WTC11 (cell line): ENCODE results near the gene TMEM179. TPM values are rescaled to one million over a fixed set of nuclear protein-coding genes. Genes with fewer than 3 reads are reported as not detected.

Source experiments
- ATAC-seq: fragments of 200-7000 bp; cut with Tn5 transposase; 2 replicates; pipeline ENCODE4 v1.10.0; 2021; ENCODE audit warnings: mild to moderate bottlenecking, moderate library complexity
- CTCF ChIA-PET: fragments of 300-600 bp; sonication (Branson Sonifier 250); formaldehyde crosslinking; loops from one replicate; lab custom pipeline; 2021; ENCODE audit warnings: antibody characterized with exemption; lab: Charles Lee
- POLR2A ChIA-PET: fragments of 350-600 bp; sonication (Branson Sonifier 250); formaldehyde crosslinking; loops from one replicate; lab custom pipeline; 2021; ENCODE audit warnings: antibody characterized with exemption; lab: Charles Lee
- DNase-seq: peaks from one replicate; pipeline ENCODE4 v3.0.0; 2021; ENCODE audit warnings: low spot score
- H3K27ac Mint-ChIP-seq: 2 replicates; pipeline ENCODE4 v1.8.0; 2021; ENCODE audit warnings: mixed read lengths
- H3K27me3 Mint-ChIP-seq: 2 replicates; pipeline ENCODE4 v1.8.0; 2021; ENCODE audit warnings: low read depth, mild to moderate bottlenecking, moderate library complexity, mixed read lengths
- H3K36me3 Mint-ChIP-seq: 2 replicates; pipeline ENCODE4 v1.8.0; 2021; ENCODE audit warnings: mixed read lengths
- H3K4me1 Mint-ChIP-seq: 2 replicates; pipeline ENCODE4 v1.8.0; 2022; ENCODE audit warnings: mixed read lengths
- H3K4me3 Mint-ChIP-seq: 2 replicates; pipeline ENCODE4 v1.8.0; 2021; ENCODE audit warnings: mild to moderate bottlenecking, moderate library complexity, mixed read lengths
- H3K9me3 Mint-ChIP-seq: 2 replicates; pipeline ENCODE4 v1.8.0; 2021; ENCODE audit warnings: mixed read lengths
- ELF4 ChIP-seq: sonication (generic); formaldehyde crosslinking; IDR thresholded peaks from 2 replicates; pipeline ENCODE4 v1.8.1; 2022; ENCODE audit warnings: low read depth, mild to moderate bottlenecking, moderate library complexity, missing genetic modification reagents
- EMX1 ChIP-seq: fragments of 250-450 bp; sonication (Bioruptor Pico); IDR thresholded peaks from 2 replicates; pipeline ENCODE4 v1.8.0; 2021; ENCODE audit warnings: mild to moderate bottlenecking
- GABPB1 ChIP-seq: sonication (generic); formaldehyde crosslinking; IDR thresholded peaks from 2 replicates; pipeline ENCODE4 v1.8.1; 2023; ENCODE audit warnings: mild to moderate bottlenecking, missing genetic modification reagents
- JAZF1 ChIP-seq: fragments of 250-450 bp; sonication (Bioruptor Pico); IDR thresholded peaks from 2 replicates; pipeline ENCODE4 v1.9.0; 2021; ENCODE audit warnings: moderate library complexity, mild to moderate bottlenecking, inconsistent platforms
- KAT7 ChIP-seq: sonication (generic); formaldehyde crosslinking; IDR thresholded peaks from 2 replicates; pipeline ENCODE4 v1.8.1; 2023; ENCODE audit warnings: missing genetic modification reagents, mild to moderate bottlenecking, borderline replicate concordance
- NFE2L1 ChIP-seq: sonication (generic); formaldehyde crosslinking; IDR thresholded peaks from 2 replicates; pipeline ENCODE4 v1.8.1; 2023; ENCODE audit warnings: missing genetic modification reagents
- NR2C2 ChIP-seq: sonication (generic); formaldehyde crosslinking; IDR thresholded peaks from 2 replicates; pipeline ENCODE4 v1.8.0; 2022; ENCODE audit warnings: mild to moderate bottlenecking, missing genetic modification reagents
- TCF7 ChIP-seq: sonication (generic); formaldehyde crosslinking; IDR thresholded peaks from 2 replicates; pipeline ENCODE4 v1.8.0; 2022; ENCODE audit warnings: mild to moderate bottlenecking, low read depth, missing genetic modification reagents, moderate library complexity
- ZBTB21 ChIP-seq: sonication (generic); formaldehyde crosslinking; IDR thresholded peaks from 2 replicates; pipeline ENCODE4 v1.8.1; 2023; ENCODE audit warnings: mild to moderate bottlenecking, missing genetic modification reagents, borderline replicate concordance
- ZNF219 ChIP-seq: sonication (generic); formaldehyde crosslinking; IDR thresholded peaks from 2 replicates; pipeline ENCODE4 v1.8.0; 2023; ENCODE audit warnings: missing genetic modification reagents, mild to moderate bottlenecking, borderline replicate concordance
- ZNF416 ChIP-seq: fragments of 250-450 bp; sonication (Bioruptor Pico); IDR thresholded peaks from 2 replicates; pipeline ENCODE4 v1.9.0; 2021; ENCODE audit warnings: mild to moderate bottlenecking, inconsistent platforms
- total RNA-seq: library from RNA; stranded (reverse); gene quantifications from 3 replicates; pipeline ENCODE4 v1.2.3, GENCODE V29; 2021
- TF ChIP-seq, protein P1 (sequence below): sonication (generic); formaldehyde crosslinking; IDR thresholded peaks from 2 replicates; pipeline ENCODE4 v1.8.0; 2022; ENCODE audit warnings: mild to moderate bottlenecking, missing genetic modification reagents
- TF ChIP-seq, protein P2 (sequence below): sonication (generic); formaldehyde crosslinking; IDR thresholded peaks from 2 replicates; pipeline ENCODE4 v1.8.1; 2022; ENCODE audit warnings: mild to moderate bottlenecking, moderate library complexity, missing genetic modification reagents
- TF ChIP-seq, protein P3 (sequence below): sonication (generic); formaldehyde crosslinking; IDR thresholded peaks from 2 replicates; pipeline ENCODE4 v1.8.0; 2022; ENCODE audit warnings: mild to moderate bottlenecking, missing genetic modification reagents
- TF ChIP-seq, protein P4 (sequence below): sonication (generic); formaldehyde crosslinking; IDR thresholded peaks from 2 replicates; pipeline ENCODE4 v1.8.0; 2023; ENCODE audit warnings: missing genetic modification reagents, mild to moderate bottlenecking, borderline replicate concordance
- TF ChIP-seq, protein P5 (sequence below): sonication (generic); formaldehyde crosslinking; IDR thresholded peaks from 2 replicates; pipeline ENCODE4 v1.8.1; 2023; ENCODE audit warnings: mild to moderate bottlenecking, missing genetic modification reagents, borderline replicate concordance
- TF ChIP-seq, protein P6 (sequence below): fragments of 250-450 bp; sonication (Bioruptor Pico); IDR thresholded peaks from 2 replicates; pipeline ENCODE4 v1.8.0; 2021; ENCODE audit warnings: mild to moderate bottlenecking
- TF ChIP-seq, protein P7 (sequence below): sonication (generic); formaldehyde crosslinking; IDR thresholded peaks from 2 replicates; pipeline ENCODE4 v1.8.0; 2023; ENCODE audit warnings: mild to moderate bottlenecking, missing genetic modification reagents

Gene TMEM179
- total RNA-seq, 1 experiment from 2014 or later: 2.4 TPM

DNA sequence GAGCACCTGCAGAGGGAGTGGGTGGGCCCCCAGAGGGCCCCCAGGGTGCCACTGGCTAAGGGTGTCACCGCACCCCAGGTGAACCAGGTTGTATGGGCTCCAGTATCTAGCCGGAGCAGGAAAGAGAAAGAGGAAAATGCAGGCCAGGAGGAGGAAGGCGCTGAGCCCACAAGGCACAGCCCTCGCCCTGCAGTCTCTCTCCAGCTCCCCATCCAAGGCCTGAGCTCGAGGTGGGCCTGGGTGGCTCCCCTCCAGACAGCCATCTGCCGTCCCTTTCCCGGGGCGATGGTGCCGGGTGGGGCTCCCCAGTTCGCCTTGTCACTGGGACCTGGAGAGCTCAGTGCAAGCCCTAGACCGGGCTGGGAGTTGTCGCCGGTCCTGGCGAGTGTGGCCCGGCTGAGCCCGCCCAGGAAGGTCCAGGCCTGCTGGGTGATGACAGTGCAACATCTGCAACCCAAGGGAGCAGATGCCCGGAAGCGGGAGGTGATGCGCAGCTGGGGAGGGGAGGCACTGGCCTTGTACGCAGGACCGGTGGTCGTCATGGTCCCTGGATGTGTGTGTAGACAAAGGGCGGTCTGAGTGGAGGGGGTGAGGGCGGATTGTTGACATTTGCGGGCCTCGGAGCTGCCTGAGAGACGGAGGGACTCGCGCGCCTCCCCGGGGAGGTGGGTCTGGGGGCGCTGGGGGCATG is 716 bp downstream of the TMEM179 start:
- POLR2A ChIA-PET: interaction anchor here (0.6 kb wide), 1 partner anchor 12 kb away, joined by 3 read pairs; no protein-coding TSS in a partner anchor
- Mint-ChIP-seq H3K36me3 (no peaks in the 10 kb centered on the region), H3K27me3 (peaks cover 38% of the 10 kb centered on the region), H3K27ac (no peak overlapping the region), H3K4me3 (peak overlapping the region; percentile 66), H3K9me3 (no peaks in the 10 kb centered on the region), H3K4me1 (peaks cover 10% of the 10 kb centered on the region)
- CTCF ChIA-PET: interaction anchor here (1.1 to 1.4 kb wide), 5 partner anchors 11 to 380 kb away, joined by 3 to 5 read pairs (median 3); no protein-coding TSS in a partner anchor
- peak; percentile 12 for DNase-seq
- TF ChIP-seq GABPB1 (CRISPR knock-in tag) (no peak), KAT7 (CRISPR knock-in tag) (no peak), ELF4 (no peak), NFE2L1 (0 out of 2 replicates have a peak, but pooled peaks have one; percentile 15)
- TF ChIP-seq, protein P1, sequence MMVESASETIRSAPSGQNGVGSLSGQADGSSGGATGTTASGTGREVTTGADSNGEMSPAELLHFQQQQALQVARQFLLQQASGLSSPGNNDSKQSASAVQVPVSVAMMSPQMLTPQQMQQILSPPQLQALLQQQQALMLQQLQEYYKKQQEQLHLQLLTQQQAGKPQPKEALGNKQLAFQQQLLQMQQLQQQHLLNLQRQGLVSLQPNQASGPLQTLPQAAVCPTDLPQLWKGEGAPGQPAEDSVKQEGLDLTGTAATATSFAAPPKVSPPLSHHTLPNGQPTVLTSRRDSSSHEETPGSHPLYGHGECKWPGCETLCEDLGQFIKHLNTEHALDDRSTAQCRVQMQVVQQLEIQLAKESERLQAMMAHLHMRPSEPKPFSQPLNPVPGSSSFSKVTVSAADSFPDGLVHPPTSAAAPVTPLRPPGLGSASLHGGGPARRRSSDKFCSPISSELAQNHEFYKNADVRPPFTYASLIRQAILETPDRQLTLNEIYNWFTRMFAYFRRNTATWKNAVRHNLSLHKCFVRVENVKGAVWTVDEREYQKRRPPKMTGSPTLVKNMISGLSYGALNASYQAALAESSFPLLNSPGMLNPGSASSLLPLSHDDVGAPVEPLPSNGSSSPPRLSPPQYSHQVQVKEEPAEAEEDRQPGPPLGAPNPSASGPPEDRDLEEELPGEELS (CRISPR knock-in tag): 0 out of 2 replicates have a peak, but pooled peaks have one; percentile 6
- TF ChIP-seq, protein P2, sequence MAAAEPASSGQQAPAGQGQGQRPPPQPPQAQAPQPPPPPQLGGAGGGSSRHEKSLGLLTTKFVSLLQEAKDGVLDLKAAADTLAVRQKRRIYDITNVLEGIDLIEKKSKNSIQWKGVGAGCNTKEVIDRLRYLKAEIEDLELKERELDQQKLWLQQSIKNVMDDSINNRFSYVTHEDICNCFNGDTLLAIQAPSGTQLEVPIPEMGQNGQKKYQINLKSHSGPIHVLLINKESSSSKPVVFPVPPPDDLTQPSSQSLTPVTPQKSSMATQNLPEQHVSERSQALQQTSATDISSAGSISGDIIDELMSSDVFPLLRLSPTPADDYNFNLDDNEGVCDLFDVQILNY (CRISPR knock-in tag): no peak
- TF ChIP-seq, protein P3, sequence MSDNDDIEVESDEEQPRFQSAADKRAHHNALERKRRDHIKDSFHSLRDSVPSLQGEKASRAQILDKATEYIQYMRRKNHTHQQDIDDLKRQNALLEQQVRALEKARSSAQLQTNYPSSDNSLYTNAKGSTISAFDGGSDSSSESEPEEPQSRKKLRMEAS: no peak
- ATAC-seq: peak; percentile 7; the same call in 1 of the 2 replicates

DNA sequence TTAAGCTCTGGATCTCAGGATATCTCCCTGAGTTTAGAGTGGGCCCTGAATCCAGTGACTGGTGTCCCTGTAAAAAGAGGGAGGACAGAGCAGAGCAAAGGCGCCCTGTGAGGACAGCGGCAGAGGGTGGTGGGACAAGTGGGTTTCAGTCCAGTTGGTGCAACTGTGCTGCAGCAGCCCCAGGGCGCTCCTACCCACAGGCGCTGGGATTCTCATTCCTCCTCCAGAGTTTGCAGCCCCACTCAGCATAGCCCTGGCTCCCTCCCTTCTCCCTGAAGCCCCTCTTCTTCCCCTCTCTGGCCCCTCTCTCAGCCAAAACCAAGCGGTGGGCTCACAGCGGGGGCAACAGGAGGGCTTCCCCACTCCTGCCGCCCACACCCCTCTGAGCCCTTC is 1.6 kb downstream of the TMEM179 start:
- CTCF ChIA-PET: no interaction called here
- DNase-seq: peak; percentile 7
- H3K27me3 Mint-ChIP-seq: peaks cover 34% of the 10 kb centered on the region
- no peak for TF ChIP-seq EMX1 (CRISPR knock-in tag)
- no peak for TF ChIP-seq ZNF416 (CRISPR knock-in tag)
- TF ChIP-seq, protein P4, sequence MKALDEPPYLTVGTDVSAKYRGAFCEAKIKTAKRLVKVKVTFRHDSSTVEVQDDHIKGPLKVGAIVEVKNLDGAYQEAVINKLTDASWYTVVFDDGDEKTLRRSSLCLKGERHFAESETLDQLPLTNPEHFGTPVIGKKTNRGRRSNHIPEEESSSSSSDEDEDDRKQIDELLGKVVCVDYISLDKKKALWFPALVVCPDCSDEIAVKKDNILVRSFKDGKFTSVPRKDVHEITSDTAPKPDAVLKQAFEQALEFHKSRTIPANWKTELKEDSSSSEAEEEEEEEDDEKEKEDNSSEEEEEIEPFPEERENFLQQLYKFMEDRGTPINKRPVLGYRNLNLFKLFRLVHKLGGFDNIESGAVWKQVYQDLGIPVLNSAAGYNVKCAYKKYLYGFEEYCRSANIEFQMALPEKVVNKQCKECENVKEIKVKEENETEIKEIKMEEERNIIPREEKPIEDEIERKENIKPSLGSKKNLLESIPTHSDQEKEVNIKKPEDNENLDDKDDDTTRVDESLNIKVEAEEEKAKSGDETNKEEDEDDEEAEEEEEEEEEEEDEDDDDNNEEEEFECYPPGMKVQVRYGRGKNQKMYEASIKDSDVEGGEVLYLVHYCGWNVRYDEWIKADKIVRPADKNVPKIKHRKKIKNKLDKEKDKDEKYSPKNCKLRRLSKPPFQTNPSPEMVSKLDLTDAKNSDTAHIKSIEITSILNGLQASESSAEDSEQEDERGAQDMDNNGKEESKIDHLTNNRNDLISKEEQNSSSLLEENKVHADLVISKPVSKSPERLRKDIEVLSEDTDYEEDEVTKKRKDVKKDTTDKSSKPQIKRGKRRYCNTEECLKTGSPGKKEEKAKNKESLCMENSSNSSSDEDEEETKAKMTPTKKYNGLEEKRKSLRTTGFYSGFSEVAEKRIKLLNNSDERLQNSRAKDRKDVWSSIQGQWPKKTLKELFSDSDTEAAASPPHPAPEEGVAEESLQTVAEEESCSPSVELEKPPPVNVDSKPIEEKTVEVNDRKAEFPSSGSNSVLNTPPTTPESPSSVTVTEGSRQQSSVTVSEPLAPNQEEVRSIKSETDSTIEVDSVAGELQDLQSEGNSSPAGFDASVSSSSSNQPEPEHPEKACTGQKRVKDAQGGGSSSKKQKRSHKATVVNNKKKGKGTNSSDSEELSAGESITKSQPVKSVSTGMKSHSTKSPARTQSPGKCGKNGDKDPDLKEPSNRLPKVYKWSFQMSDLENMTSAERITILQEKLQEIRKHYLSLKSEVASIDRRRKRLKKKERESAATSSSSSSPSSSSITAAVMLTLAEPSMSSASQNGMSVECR (CRISPR knock-in tag): no peak
- TF ChIP-seq, protein P5, sequence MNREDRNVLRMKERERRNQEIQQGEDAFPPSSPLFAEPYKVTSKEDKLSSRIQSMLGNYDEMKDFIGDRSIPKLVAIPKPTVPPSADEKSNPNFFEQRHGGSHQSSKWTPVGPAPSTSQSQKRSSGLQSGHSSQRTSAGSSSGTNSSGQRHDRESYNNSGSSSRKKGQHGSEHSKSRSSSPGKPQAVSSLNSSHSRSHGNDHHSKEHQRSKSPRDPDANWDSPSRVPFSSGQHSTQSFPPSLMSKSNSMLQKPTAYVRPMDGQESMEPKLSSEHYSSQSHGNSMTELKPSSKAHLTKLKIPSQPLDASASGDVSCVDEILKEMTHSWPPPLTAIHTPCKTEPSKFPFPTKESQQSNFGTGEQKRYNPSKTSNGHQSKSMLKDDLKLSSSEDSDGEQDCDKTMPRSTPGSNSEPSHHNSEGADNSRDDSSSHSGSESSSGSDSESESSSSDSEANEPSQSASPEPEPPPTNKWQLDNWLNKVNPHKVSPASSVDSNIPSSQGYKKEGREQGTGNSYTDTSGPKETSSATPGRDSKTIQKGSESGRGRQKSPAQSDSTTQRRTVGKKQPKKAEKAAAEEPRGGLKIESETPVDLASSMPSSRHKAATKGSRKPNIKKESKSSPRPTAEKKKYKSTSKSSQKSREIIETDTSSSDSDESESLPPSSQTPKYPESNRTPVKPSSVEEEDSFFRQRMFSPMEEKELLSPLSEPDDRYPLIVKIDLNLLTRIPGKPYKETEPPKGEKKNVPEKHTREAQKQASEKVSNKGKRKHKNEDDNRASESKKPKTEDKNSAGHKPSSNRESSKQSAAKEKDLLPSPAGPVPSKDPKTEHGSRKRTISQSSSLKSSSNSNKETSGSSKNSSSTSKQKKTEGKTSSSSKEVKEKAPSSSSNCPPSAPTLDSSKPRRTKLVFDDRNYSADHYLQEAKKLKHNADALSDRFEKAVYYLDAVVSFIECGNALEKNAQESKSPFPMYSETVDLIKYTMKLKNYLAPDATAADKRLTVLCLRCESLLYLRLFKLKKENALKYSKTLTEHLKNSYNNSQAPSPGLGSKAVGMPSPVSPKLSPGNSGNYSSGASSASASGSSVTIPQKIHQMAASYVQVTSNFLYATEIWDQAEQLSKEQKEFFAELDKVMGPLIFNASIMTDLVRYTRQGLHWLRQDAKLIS: no peak
- TF ChIP-seq KAT7 (CRISPR knock-in tag): no peak
- TF ChIP-seq, protein P6, sequence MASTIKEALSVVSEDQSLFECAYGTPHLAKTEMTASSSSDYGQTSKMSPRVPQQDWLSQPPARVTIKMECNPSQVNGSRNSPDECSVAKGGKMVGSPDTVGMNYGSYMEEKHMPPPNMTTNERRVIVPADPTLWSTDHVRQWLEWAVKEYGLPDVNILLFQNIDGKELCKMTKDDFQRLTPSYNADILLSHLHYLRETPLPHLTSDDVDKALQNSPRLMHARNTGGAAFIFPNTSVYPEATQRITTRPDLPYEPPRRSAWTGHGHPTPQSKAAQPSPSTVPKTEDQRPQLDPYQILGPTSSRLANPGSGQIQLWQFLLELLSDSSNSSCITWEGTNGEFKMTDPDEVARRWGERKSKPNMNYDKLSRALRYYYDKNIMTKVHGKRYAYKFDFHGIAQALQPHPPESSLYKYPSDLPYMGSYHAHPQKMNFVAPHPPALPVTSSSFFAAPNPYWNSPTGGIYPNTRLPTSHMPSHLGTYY (CRISPR knock-in tag): no peak
- TF ChIP-seq NR2C2: no peak
- no peak for TF ChIP-seq TCF7 (CRISPR knock-in tag)
- TF ChIP-seq ZBTB21: no peak
- no peak for TF ChIP-seq ZNF219 (CRISPR knock-in tag)
- TF ChIP-seq JAZF1 (CRISPR knock-in tag): no peak
- TF ChIP-seq, protein P7, sequence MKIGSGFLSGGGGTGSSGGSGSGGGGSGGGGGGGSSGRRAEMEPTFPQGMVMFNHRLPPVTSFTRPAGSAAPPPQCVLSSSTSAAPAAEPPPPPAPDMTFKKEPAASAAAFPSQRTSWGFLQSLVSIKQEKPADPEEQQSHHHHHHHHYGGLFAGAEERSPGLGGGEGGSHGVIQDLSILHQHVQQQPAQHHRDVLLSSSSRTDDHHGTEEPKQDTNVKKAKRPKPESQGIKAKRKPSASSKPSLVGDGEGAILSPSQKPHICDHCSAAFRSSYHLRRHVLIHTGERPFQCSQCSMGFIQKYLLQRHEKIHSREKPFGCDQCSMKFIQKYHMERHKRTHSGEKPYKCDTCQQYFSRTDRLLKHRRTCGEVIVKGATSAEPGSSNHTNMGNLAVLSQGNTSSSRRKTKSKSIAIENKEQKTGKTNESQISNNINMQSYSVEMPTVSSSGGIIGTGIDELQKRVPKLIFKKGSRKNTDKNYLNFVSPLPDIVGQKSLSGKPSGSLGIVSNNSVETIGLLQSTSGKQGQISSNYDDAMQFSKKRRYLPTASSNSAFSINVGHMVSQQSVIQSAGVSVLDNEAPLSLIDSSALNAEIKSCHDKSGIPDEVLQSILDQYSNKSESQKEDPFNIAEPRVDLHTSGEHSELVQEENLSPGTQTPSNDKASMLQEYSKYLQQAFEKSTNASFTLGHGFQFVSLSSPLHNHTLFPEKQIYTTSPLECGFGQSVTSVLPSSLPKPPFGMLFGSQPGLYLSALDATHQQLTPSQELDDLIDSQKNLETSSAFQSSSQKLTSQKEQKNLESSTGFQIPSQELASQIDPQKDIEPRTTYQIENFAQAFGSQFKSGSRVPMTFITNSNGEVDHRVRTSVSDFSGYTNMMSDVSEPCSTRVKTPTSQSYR (CRISPR knock-in tag): no peak

More for the DNA sequence above, 1.6 kb downstream of the TMEM179 start:
- H3K4me3 Mint-ChIP-seq: no peak overlapping the region
- H3K9me3 Mint-ChIP-seq: no peaks in the 10 kb centered on the region
- no peak overlapping the region for H3K27ac Mint-ChIP-seq
- H3K4me1 Mint-ChIP-seq: peaks cover 10% of the 10 kb centered on the region
- POLR2A ChIA-PET: no interaction called here
- H3K36me3 Mint-ChIP-seq: no peaks in the 10 kb centered on the region
- no peak for ATAC-seq
